ENCODE measurements around the gene MCRIP2. TPM values are rescaled to one million over a fixed set of nuclear protein-coding genes. Genes with fewer than 3 reads are reported as not detected.

Gene MCRIP2
- total and polyA plus RNA-seq, 2 experiments from 2014 or later = 64.3 to 67.7 TPM

GRCh38 chr16:616733-617586, 24.7 kb upstream of the MCRIP2 start (continued):
- TF ChIP-seq ZNF462 (CRISPR knock-in tag; IDR thresholded peaks at IDR 0.05) (no peak), ZNF114 (CRISPR knock-in tag; IDR thresholded peaks at IDR 0.05) (no peak), NANOG (IDR thresholded peaks at IDR 0.05; ENCODE audit: borderline replicate concordance) (no peak), CTCF (conservative IDR thresholded peaks at IDR 0.05; ENCODE audit: low read depth in 2 of 2) (no peak), EZH2 (IDR thresholded peaks at IDR 0.05; ENCODE audit: low read depth, unreplicated experiment) (no peak), POLR2AphosphoS5 (IDR thresholded peaks at IDR 0.05; ENCODE audit: low read depth) (no peak)

- H3K4me2 ChIP-seq = no peak overlapping the region
- H3K4me3 Mint-ChIP-seq = no peak overlapping the region
- ATAC-seq (no peak), DNase-seq (ENCODE audit: low spot score) (no peak)
- H2AFZ ChIP-seq = no peak overlapping the region
- H3K4me1 ChIP-seq (ENCODE audit: insufficient read depth) = peaks cover 6% of the 10 kb centered on the region; the same call in 1 of the 2 replicates
- no peaks in the 10 kb centered on the region for H3K36me3 ChIP-seq (ENCODE audit: insufficient read depth)
- H3K36me3 Mint-ChIP-seq (ENCODE audit: low read depth) = peaks cover 13% of the 10 kb centered on the region; the same call in 2 of the 3 replicates
- TF ChIP-seq ZNF331 (CRISPR knock-in tag; IDR thresholded peaks at IDR 0.05; ENCODE audit: low read depth) (no peak), ZNF114 (CRISPR knock-in tag; IDR thresholded peaks at IDR 0.05) (no peak), NANOG (IDR thresholded peaks at IDR 0.05; ENCODE audit: borderline replicate concordance) (no peak), REST (IDR thresholded peaks at IDR 0.05; ENCODE audit: unreplicated experiment) (no peak), POLR2AphosphoS5 (IDR thresholded peaks at IDR 0.05; ENCODE audit: low read depth) (no peak), STAT1 (IDR thresholded peaks at IDR 0.05; ENCODE audit: unreplicated experiment) (no peak), EZH2phosphoT487 (IDR thresholded peaks at IDR 0.05; ENCODE audit: unreplicated experiment) (no peak), EZH2 (IDR thresholded peaks at IDR 0.05; ENCODE audit: low read depth, unreplicated experiment) (no peak), ETS1 (IDR thresholded peaks at IDR 0.05) (no peak)
- H3F3A ChIP-seq (replicated peaks; ENCODE audit: low read depth) = peaks cover 9% of the 10 kb centered on the region
- H3K27me3 ChIP-seq (ENCODE audit: insufficient read depth) = no peaks in the 10 kb centered on the region
- H3K9me3 Mint-ChIP-seq = peaks cover 7% of the 10 kb centered on the region; the same call in 2 of the 3 replicates
- peaks cover 15% of the 10 kb centered on the region for H3K4me1 Mint-ChIP-seq
- H3K79me2 ChIP-seq (replicated peaks; ENCODE audit: insufficient read depth) = no peaks in the 10 kb centered on the region
- H3K27ac Mint-ChIP-seq = no peak overlapping the region
- no peak overlapping the region for H3K4me3 ChIP-seq
- H3K27me3 Mint-ChIP-seq (ENCODE audit: insufficient read depth, low read depth, poor library complexity) = peaks cover 14% of the 10 kb centered on the region
- H3K9me2 ChIP-seq (ENCODE audit: insufficient read depth) = no peaks in the 10 kb centered on the region
- H3K27ac ChIP-seq (ENCODE audit: low read depth) = no peak overlapping the region
- peaks cover 4% of the 10 kb centered on the region; the same call in 1 of the 2 replicates for H4K20me1 ChIP-seq (replicated peaks; ENCODE audit: insufficient read depth)
Measured at GRCh38 chr16:617855-618254, 23.8 kb upstream of the MCRIP2 start.

Data from GM23338 (cell line).